PC-3 (cell line): Measurements from ENCODE around the gene NKAIN2. TPM values are rescaled to one million over a fixed set of nuclear protein-coding genes. Genes with fewer than 3 reads are reported as not detected.

Experiments used
- ATAC-seq: fragments of 200-7000 bp; cut with Tn5 transposase; 2 replicates; pipeline ENCODE4 v1.9.1; 2020; ENCODE audit warnings: mild to moderate bottlenecking, moderate library complexity
- BruUV-seq: library from RNA; stranded (reverse); fragments of 400-500 nt; replicated peaks from 2 replicates; lab custom pipeline; 2021; lab: Mats Ljungman, UMichigan
- CTCF ChIA-PET: fragments of 300-600 bp; sonication (Branson Sonifier 250); formaldehyde crosslinking; loops from one replicate; lab custom pipeline; 2022; ENCODE audit warnings: antibody characterized with exemption; lab: Charles Lee
- POLR2A ChIA-PET: fragments of 300-600 bp; sonication (Branson Sonifier 250); formaldehyde crosslinking; loops from one replicate; lab custom pipeline; 2022; ENCODE audit warnings: antibody characterized with exemption; ENCODE audit not compliant: unreplicated experiment; lab: Charles Lee
- DNase-seq: peaks from one replicate; pipeline ENCODE4 v3.0.0-alpha.2; 2015
- H2AFZ ChIP-seq: fragments of 300-600 bp; sonication (generic); 2 replicates; pipeline ENCODE4 v1.6.0; 2016; ENCODE audit warnings: antibody characterized with exemption, low read length
- H3F3A ChIP-seq: fragments of 300-600 bp; sonication (generic); one replicate; pipeline ENCODE4 v1.6.0; 2017; ENCODE audit warnings: antibody characterized with exemption, low read length, control low read depth, mild to moderate bottlenecking; ENCODE audit not compliant: unreplicated experiment
- H3K27ac ChIP-seq: fragments of 300-600 bp; sonication (generic); 2 replicates; pipeline ENCODE4 v1.5.1; 2016; ENCODE audit warnings: mild to moderate bottlenecking, low read length
- H3K27me3 ChIP-seq: fragments of 300-600 bp; sonication (generic); 2 replicates; pipeline ENCODE4 v1.6.1; 2016; ENCODE audit warnings: low read length, mixed read lengths
- H3K36me3 ChIP-seq: fragments of 300-600 bp; sonication (generic); 2 replicates; pipeline ENCODE4 v1.6.1; 2016; ENCODE audit warnings: low read depth, mixed run types, low read length, mixed read lengths
- H3K4me1 ChIP-seq: fragments of 300-600 bp; sonication (generic); 2 replicates; pipeline ENCODE4 v1.5.1; 2016; ENCODE audit warnings: low read length; ENCODE audit not compliant: insufficient read depth
- H3K4me2 ChIP-seq: fragments of 300-600 bp; sonication (generic); 2 replicates; pipeline ENCODE4 v1.6.0; 2016; ENCODE audit warnings: low read length
- H3K4me3 ChIP-seq: fragments of 300-600 bp; sonication (generic); 2 replicates; pipeline ENCODE4 v1.5.1; 2016; ENCODE audit warnings: mild to moderate bottlenecking, low read length, mixed read lengths
- H3K79me2 ChIP-seq: fragments of 300-600 bp; sonication (generic); 2 replicates; pipeline ENCODE4 v1.6.1; 2017; ENCODE audit warnings: low read length, mixed read lengths
- H3K9ac ChIP-seq: fragments of 300-600 bp; sonication (generic); 2 replicates; pipeline ENCODE4 v1.6.0; 2016; ENCODE audit warnings: mild to moderate bottlenecking, low read length
- H3K9me2 ChIP-seq: fragments of 300-600 bp; sonication (generic); replicated peaks from 2 replicates; pipeline ENCODE4 v1.6.1; 2016; ENCODE audit warnings: mixed run types, low read length, mixed read lengths
- H3K9me3 ChIP-seq: fragments of 300-600 bp; sonication (generic); 2 replicates; pipeline ENCODE4 v1.6.1; 2016; ENCODE audit warnings: low read length, mixed read lengths
- H4K20me1 ChIP-seq: fragments of 300-600 bp; sonication (generic); 2 replicates; pipeline ENCODE4 v1.6.1; 2016; ENCODE audit warnings: low read length, mixed read lengths
- CTCF ChIP-seq: fragments of 300-600 bp; sonication (generic); conservative IDR thresholded peaks from 2 replicates; pipeline ENCODE4 v1.5.1; 2017; ENCODE audit warnings: antibody characterized with exemption, low read depth, mild to moderate bottlenecking, low read length
- EZH2 ChIP-seq: fragments of 300-600 bp; sonication (generic); IDR thresholded peaks from one replicate; pipeline ENCODE4 v1.6.1; 2017; ENCODE audit warnings: antibody characterized with exemption, mild to moderate bottlenecking, low read length; ENCODE audit not compliant: unreplicated experiment
- EZH2phosphoT487 ChIP-seq: fragments of 300-600 bp; sonication (generic); IDR thresholded peaks from 2 replicates; pipeline ENCODE4 v1.6.1; 2018; ENCODE audit warnings: mild to moderate bottlenecking, antibody characterized with exemption, low read length, borderline replicate concordance
- intact Hi-C: fragments of 100-400 bp; cut with micrococcal nuclease; formaldehyde crosslinking; loops from 2 replicates; pipeline ENCODE4 v1.9.0; 2023
- total RNA-seq: library from RNA; depleted of rRNA; stranded (reverse); fragments of >200 nt; gene quantifications from 2 replicates; pipeline ENCODE4 v1.2.3, GENCODE V29; 2014

The NKAIN2 gene
- total RNA-seq, 1 experiment from 2014 or later = not detected

- no peak overlapping the region for H3K4me2 ChIP-seq
- no peaks in the 10 kb centered on the region for H3K9me3 ChIP-seq
- POLR2A ChIA-PET = no interaction called here
Measured at GRCh38 chr6:124823240-124824111, 1019.8 kb downstream of the NKAIN2 start.

GRCh38 chr6:124825564-124825963 is 1021.9 kb downstream of the NKAIN2 start:
- no peaks in the 10 kb centered on the region for H4K20me1 ChIP-seq
- no peaks in the 10 kb centered on the region for H3F3A ChIP-seq
- no peaks in the 10 kb centered on the region for H3K79me2 ChIP-seq
- no peak overlapping the region for H3K4me3 ChIP-seq
- DNase-seq = no peak
- H3K4me1 ChIP-seq = no peaks in the 10 kb centered on the region
- H2AFZ ChIP-seq = no peak overlapping the region
- ChIA-PET CTCF (no interaction called here), POLR2A (no interaction called here)
- H3K9me2 ChIP-seq = no peaks in the 10 kb centered on the region
- no peak overlapping the region for H3K27ac ChIP-seq
- no peak overlapping the region for H3K4me2 ChIP-seq
- no peak for TF ChIP-seq CTCF
- no peak for TF ChIP-seq EZH2phosphoT487
- H3K9ac ChIP-seq = no peak overlapping the region
- BruUV-seq = no TSS peak
- no peaks in the 10 kb centered on the region for H3K9me3 ChIP-seq
- intact Hi-C loops = no loop called here
- no peaks in the 10 kb centered on the region for H3K36me3 ChIP-seq
- peaks cover 61% of the 10 kb centered on the region for H3K27me3 ChIP-seq
- no peak for ATAC-seq

More at GRCh38 chr6:124823240-124824111, 1019.8 kb downstream of the NKAIN2 start:
- no peaks in the 10 kb centered on the region for H3K9me2 ChIP-seq
- no peak for DNase-seq
- no peak overlapping the region for H3K9ac ChIP-seq
- H4K20me1 ChIP-seq = no peaks in the 10 kb centered on the region
- H3K27ac ChIP-seq = no peak overlapping the region
- no peak for ATAC-seq
- H2AFZ ChIP-seq = no peak overlapping the region
- H3K79me2 ChIP-seq = no peaks in the 10 kb centered on the region
- no peak overlapping the region for H3K4me3 ChIP-seq
- BruUV-seq = no TSS peak
- no peaks in the 10 kb centered on the region for H3K36me3 ChIP-seq
- no peaks in the 10 kb centered on the region for H3F3A ChIP-seq
- peaks cover 61% of the 10 kb centered on the region for H3K27me3 ChIP-seq
- CTCF ChIA-PET = no interaction called here
- intact Hi-C loops = no loop called here
- H3K4me1 ChIP-seq = no peaks in the 10 kb centered on the region
- TF ChIP-seq EZH2 (no peak), CTCF (no peak), EZH2phosphoT487 (no peak)

GRCh38 chr6:124829822-124830221 is 1026.2 kb downstream of the NKAIN2 start:
- H3K4me3 ChIP-seq = no peak overlapping the region
- H3K36me3 ChIP-seq = no peaks in the 10 kb centered on the region
- H3K27me3 ChIP-seq = peaks cover 33% of the 10 kb centered on the region
- H3K4me1 ChIP-seq = no peaks in the 10 kb centered on the region
- no peaks in the 10 kb centered on the region for H4K20me1 ChIP-seq
- intact Hi-C loops = no loop called here
- POLR2A ChIA-PET = no interaction called here
- DNase-seq (no peak), ATAC-seq (no peak)
- H3K79me2 ChIP-seq = no peaks in the 10 kb centered on the region
- CTCF ChIA-PET = no interaction called here
- H3K9me2 ChIP-seq = no peaks in the 10 kb centered on the region
- no peaks in the 10 kb centered on the region for H3F3A ChIP-seq
- no peak overlapping the region for H3K4me2 ChIP-seq
- H2AFZ ChIP-seq = no peak overlapping the region
- H3K9ac ChIP-seq = no peak overlapping the region
- H3K9me3 ChIP-seq = no peaks in the 10 kb centered on the region
- H3K27ac ChIP-seq = no peak overlapping the region
- no TSS peak for BruUV-seq
- TF ChIP-seq EZH2 (no peak), EZH2phosphoT487 (no peak), CTCF (no peak)
